Gastrocnemius medialis (tissue), 4 donors: ENCODE results near the gene PICALM.

Experiments
- POLR2A ChIP-seq, 2 donors: fragments of 450-650 bp; IDR thresholded peaks; one replicate each; pipeline ENCODE4 v1.6.1; 2017; ENCODE audit warnings: antibody characterized with exemption in 2 of 2, mild to moderate bottlenecking in 2 of 2, moderate library complexity in 2 of 2
- TF ChIP-seq, protein P1 (sequence below), 5 experiments: fragments of 450-650 bp in 3 of 5; fragments of 200-600 bp in 2 of 5; sonication (generic) in 2 of 5; IDR thresholded peaks in 4 of 5; conservative IDR thresholded peaks in 1 of 5; 1 replicate in 4 of 5; 2 replicates in 1 of 5; pipeline ENCODE4 v1.5.1; 2016 to 2019; ENCODE audit warnings: antibody characterized with exemption in 5 of 5, mild to moderate bottlenecking in 3 of 5, moderate library complexity in 3 of 5

DNA sequence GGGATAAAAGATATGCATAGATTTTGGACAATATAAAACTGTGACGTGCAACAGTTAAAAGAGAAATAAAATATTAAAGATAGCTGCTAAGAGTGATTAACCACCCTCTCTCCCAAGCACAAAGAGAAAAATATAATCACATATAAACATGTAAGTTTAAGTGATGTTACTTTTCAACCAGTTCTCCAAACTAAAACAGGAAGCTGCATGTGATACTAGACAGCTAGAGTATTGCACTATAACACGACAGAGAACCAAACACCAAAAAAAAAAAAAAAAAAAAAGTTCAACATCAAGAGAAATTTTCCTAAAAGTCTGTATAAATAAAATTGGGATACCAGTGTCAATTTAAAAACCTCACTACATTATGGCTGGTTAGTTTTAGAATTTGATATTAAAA, 79.1 kb downstream of the PICALM start:
- TF ChIP-seq, protein P1, sequence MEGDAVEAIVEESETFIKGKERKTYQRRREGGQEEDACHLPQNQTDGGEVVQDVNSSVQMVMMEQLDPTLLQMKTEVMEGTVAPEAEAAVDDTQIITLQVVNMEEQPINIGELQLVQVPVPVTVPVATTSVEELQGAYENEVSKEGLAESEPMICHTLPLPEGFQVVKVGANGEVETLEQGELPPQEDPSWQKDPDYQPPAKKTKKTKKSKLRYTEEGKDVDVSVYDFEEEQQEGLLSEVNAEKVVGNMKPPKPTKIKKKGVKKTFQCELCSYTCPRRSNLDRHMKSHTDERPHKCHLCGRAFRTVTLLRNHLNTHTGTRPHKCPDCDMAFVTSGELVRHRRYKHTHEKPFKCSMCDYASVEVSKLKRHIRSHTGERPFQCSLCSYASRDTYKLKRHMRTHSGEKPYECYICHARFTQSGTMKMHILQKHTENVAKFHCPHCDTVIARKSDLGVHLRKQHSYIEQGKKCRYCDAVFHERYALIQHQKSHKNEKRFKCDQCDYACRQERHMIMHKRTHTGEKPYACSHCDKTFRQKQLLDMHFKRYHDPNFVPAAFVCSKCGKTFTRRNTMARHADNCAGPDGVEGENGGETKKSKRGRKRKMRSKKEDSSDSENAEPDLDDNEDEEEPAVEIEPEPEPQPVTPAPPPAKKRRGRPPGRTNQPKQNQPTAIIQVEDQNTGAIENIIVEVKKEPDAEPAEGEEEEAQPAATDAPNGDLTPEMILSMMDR (IDR thresholded peaks at IDR 0.05 in 4 of 5, conservative IDR thresholded peaks at IDR 0.05 in 1 of 5) = no peak
- no peak for TF ChIP-seq POLR2A (IDR thresholded peaks at IDR 0.05)
